Kidney (tissue), 14 donors: ENCODE data around the gene INTS1. TPM values are rescaled to one million over a fixed set of nuclear protein-coding genes. Genes with fewer than 3 reads are reported as not detected.

Source experiments
- DNase-seq, 5 donors: peaks; one replicate each; pipeline ENCODE4 v3.0.0-alpha.2; 2013 to 2020
- FAIRE-seq: peaks from 2 replicates; lab custom pipeline; 2012; peaks lifted over from hg19 to GRCh38; lab: Jason Lieb, UNC
- H3K27ac ChIP-seq, 2 donors: one replicate each; pipeline ENCODE4 v1.7.0; 2013; ENCODE audit warnings: low read depth in 2 of 2, low read length in 2 of 2, inconsistent platforms in 1 of 2
- H3K27me3 ChIP-seq: one replicate; pipeline ENCODE4 v1.7.1; 2013; ENCODE audit warnings: low read length, inconsistent platforms; ENCODE audit not compliant: control insufficient read depth, insufficient read depth
- H3K36me3 ChIP-seq, 3 donors: one replicate each; pipeline versions ENCODE4 v1.7.0 to v1.7.1; 2013; ENCODE audit warnings: low read length in 3 of 3, control low read depth in 1 of 3, inconsistent platforms in 1 of 3; ENCODE audit not compliant: insufficient read depth in 3 of 3, control insufficient read depth in 2 of 3
- H3K4me1 ChIP-seq, 3 donors: one replicate each; pipeline versions ENCODE4 v1.7.0 to v1.7.1; 2013; ENCODE audit warnings: low read length in 3 of 3, inconsistent platforms in 1 of 3, low read depth in 1 of 3; ENCODE audit not compliant: control insufficient read depth in 2 of 3, insufficient read depth in 2 of 3
- H3K4me3 ChIP-seq, 3 donors: one replicate each; pipeline versions ENCODE4 v1.7.0 to v1.8.1; 2013; ENCODE audit warnings: low read length in 3 of 3, control low read depth in 1 of 3, inconsistent platforms in 1 of 3
- H3K9ac ChIP-seq, 3 donors: one replicate each; pipeline versions ENCODE4 v1.7.0 to v1.7.1; 2013; ENCODE audit warnings: low read length in 3 of 3, control low read depth in 1 of 3, inconsistent platforms in 1 of 3
- H3K9me3 ChIP-seq, 3 donors: one replicate each; pipeline versions ENCODE4 v1.7.0 to v1.7.1; 2013; ENCODE audit warnings: low read length in 3 of 3, control low read depth in 1 of 3, inconsistent platforms in 1 of 3; ENCODE audit not compliant: control insufficient read depth in 2 of 3, insufficient read depth in 1 of 3
- CTCF ChIP-seq: IDR thresholded peaks from 3 replicates; pipeline ENCODE4 v1.5.1; 2012; ENCODE audit warnings: mild to moderate bottlenecking, moderate library complexity, borderline replicate concordance; ENCODE audit not compliant: insufficient read depth; ENCODE audit errors: extremely low read depth
- intact Hi-C: fragments of 100-400 bp; cut with DNase I; formaldehyde crosslinking; loops from one replicate; pipeline ENCODE4 v1.11.1; 2022
- polyA plus RNA-seq: library from polyadenylated mRNA; stranded (reverse); fragments of 350-450 nt; fragmentation: Illumina TruSeq; extraction: RNeasy Lipid Tissue Mini Kit (QIAGEN cat#74804); gene quantifications from one replicate; pipeline ENCODE4 v1.2.3, GENCODE V29; 2014; ENCODE audit warnings: low read depth, low replicate concordance; ENCODE audit not compliant: insufficient read depth
- total RNA-seq: library from RNA; stranded (reverse); fragmentation: NEBNext Ultra II Directional; extraction: Animal tissue kit (Norgen Biotek cat#: 25700); gene quantifications from one replicate; pipeline ENCODE4 v1.2.1, GENCODE V29; 2021
- donor health status: control.
- donor health status: control.
- donor health status: control.
- donor health status: control.
- donor health status: control.
- donor health status: DM: yes; HTN: yes; CAD: no.
- donor health status: Normal renal cell carcinoma (clear cell type).

Gene INTS1
- total and polyA plus RNA-seq, 2 donors from 2014 or later: 62.8 to 91.3 TPM

- peak overlapping the region in 1 of 3 donors; percentile 46 for H3K9ac ChIP-seq
- peaks cover 0 to 35% (median 22%) of the 10 kb centered on the region in 3 donors for H3K4me1 ChIP-seq
- TF ChIP-seq CTCF: no peak
- H3K27ac ChIP-seq: peak overlapping the region; percentile 98
- no peaks in the 10 kb centered on the region for H3K27me3 ChIP-seq
- peaks cover 0 to 8% (median 0%) of the 10 kb centered on the region in 3 donors for H3K36me3 ChIP-seq
- no peak overlapping the region for H3K4me3 ChIP-seq
- no peaks in the 10 kb centered on the region for H3K9me3 ChIP-seq
- DNase-seq (peak in 2 of 5 donors; percentile 63 to 75), FAIRE-seq (no peak)
- intact Hi-C loops: no loop called here
Measured at GRCh38 chr7:1534330-1535099, 30.3 kb upstream of the INTS1 start.

- Histone ChIP-seq H3K36me3 (peaks cover 0 to 3% (median 0%) of the 10 kb centered on the region in 3 donors), H3K9me3 (no peaks in the 10 kb centered on the region), H3K27me3 (no peaks in the 10 kb centered on the region), H3K9ac (peak overlapping the region in 2 of 3 donors; percentile 74 to 93), H3K4me1 (peaks cover 0 to 35% (median 22%) of the 10 kb centered on the region in 3 donors), H3K27ac (peak overlapping the region; percentile 98), H3K4me3 (peak overlapping the region in 1 of 3 donors; percentile 71)
- TF ChIP-seq CTCF: no peak
- intact Hi-C loops: no loop called here
- DNase-seq (peak in 4 of 5 donors; percentile 34 to 90 (median 64)), FAIRE-seq (no peak)
Measured at GRCh38 chr7:1533547-1534329, 29.5 kb upstream of the INTS1 start.

GRCh38 chr7:1533255-1533546 lies 29.0 kb upstream of the INTS1 start:
- H3K9me3 ChIP-seq: no peaks in the 10 kb centered on the region
- peaks cover 0 to 3% (median 0%) of the 10 kb centered on the region in 3 donors for H3K36me3 ChIP-seq
- H3K4me1 ChIP-seq: peaks cover 0 to 35% (median 22%) of the 10 kb centered on the region in 3 donors
- H3K9ac ChIP-seq: peak overlapping the region in 2 of 3 donors; percentile 74 to 93
- no peak for DNase-seq
- peak overlapping the region in 2 of 3 donors; percentile 12 to 71 for H3K4me3 ChIP-seq
- H3K27me3 ChIP-seq: no peaks in the 10 kb centered on the region
- FAIRE-seq: no peak
- H3K27ac ChIP-seq: peak overlapping the region; percentile 98
- no peak for TF ChIP-seq CTCF
- intact Hi-C loops: no loop called here
